ENCODE data around the gene NEUROD2. TPM values are rescaled to one million over a fixed set of nuclear protein-coding genes. Genes with fewer than 3 reads are reported as not detected.

Gene NEUROD2
- total RNA-seq, 4 donors from 2014 or later, result 0.17 to 0.25 TPM; not detected in 2

GRCh38 chr17:39639043-39639442 lies 31.3 kb upstream of the NEUROD2 start:
- TF ChIP-seq, protein P1, sequence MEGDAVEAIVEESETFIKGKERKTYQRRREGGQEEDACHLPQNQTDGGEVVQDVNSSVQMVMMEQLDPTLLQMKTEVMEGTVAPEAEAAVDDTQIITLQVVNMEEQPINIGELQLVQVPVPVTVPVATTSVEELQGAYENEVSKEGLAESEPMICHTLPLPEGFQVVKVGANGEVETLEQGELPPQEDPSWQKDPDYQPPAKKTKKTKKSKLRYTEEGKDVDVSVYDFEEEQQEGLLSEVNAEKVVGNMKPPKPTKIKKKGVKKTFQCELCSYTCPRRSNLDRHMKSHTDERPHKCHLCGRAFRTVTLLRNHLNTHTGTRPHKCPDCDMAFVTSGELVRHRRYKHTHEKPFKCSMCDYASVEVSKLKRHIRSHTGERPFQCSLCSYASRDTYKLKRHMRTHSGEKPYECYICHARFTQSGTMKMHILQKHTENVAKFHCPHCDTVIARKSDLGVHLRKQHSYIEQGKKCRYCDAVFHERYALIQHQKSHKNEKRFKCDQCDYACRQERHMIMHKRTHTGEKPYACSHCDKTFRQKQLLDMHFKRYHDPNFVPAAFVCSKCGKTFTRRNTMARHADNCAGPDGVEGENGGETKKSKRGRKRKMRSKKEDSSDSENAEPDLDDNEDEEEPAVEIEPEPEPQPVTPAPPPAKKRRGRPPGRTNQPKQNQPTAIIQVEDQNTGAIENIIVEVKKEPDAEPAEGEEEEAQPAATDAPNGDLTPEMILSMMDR (IDR thresholded peaks at IDR 0.05), result no peak
- 73 to 86% methylated on average over 2 of the region's 2 CpGs for WGBS, 2 donors
- intact Hi-C loops (cut with DNase I; ENCODE audit: low total_unique reads), result no loop called here
- DNase-seq (ENCODE audit: low spot score in 2 of 2), result no peak
- H3K4me3 ChIP-seq (ENCODE audit: low read depth, poor library complexity, severe bottlenecking), result no peak overlapping the region

DNA sequence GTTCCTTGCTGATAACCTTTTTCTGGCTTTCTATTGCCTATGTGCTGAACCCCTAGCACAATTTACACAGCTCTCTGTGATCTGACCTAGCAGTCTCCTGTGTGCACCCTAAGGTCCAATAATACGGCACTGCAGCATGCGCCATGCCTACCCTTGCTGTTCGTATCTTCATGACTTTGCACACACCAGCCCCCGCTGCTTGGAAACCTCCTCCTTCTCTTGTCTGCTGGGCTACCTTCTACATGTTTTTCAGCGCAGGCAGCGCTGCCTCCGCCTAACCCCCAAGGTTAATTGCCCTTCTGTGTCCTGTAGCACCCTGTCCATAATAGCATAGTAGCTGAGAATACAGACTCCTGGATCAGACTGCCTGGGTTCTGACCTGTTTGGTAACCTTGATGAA lies 30.6 kb upstream of the NEUROD2 start:
- no peak overlapping the region for H3K4me3 ChIP-seq (ENCODE audit: low read depth, poor library complexity, severe bottlenecking)
- intact Hi-C loops (cut with DNase I; ENCODE audit: low total_unique reads), result no loop called here
- no peak for DNase-seq (ENCODE audit: low spot score in 2 of 2)
- 85 to 91% methylated on average over 7 of the region's 7 CpGs for WGBS, 2 donors
- no peak for TF ChIP-seq POLR2A (IDR thresholded peaks at IDR 0.05)
- TF ChIP-seq, protein P1 (IDR thresholded peaks at IDR 0.05), result no peak

DNA sequence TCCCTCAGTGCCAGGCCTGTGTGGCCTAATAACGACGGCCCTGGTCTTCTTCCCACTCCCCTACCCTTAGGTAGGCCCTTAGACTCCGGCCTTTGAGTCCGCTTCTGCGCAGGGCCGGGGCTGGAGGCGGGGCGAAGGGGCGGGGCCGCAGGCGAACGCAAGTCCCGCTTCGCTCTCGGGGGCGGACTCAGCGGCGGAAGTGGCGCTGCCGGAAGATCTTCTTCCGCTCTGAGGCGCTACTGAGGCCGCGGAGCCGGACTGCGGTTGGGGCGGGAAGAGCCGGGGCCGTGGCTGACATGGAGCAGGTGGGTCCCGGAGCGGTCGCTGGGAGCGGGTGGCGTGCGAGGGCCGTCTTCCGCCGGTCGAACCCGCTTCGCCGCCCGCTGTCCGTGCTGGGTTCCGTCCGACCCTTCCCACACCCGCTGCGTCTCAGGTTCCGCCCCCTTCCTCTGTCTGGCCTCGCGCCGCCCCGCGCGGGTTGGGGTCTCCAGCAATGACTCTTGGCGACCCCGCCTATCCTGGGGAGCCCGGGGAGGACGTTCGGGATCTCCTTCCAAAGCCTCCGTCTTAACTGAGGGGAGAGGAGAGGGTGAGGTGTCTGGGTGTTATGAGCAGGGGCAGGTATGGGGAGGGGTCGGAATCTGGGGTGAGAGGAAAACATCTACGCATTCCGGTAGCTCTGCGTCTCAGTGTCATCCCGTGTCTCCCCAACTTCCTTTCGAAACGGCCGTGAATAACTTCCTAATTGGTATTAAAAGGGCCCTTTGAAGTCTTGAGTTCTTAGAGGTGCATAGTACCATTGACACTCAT lies 29.4 kb upstream of the NEUROD2 start, which contains the start of gene STARD3:
STARD3 (plus strand) TSS at position 218 of the 810 bp plus-strand sequence. CDS start 16,388 bp downstream, outside the sequence.
- 1% methylated on average over 48 to 68 of the region's 69 CpGs for WGBS, 2 donors
- peak within 1 kb of the TSS; percentile 72 for H3K4me3 ChIP-seq (ENCODE audit: low read depth, poor library complexity, severe bottlenecking)
- no peak for TF ChIP-seq POLR2A (IDR thresholded peaks at IDR 0.05)
- TF ChIP-seq, protein P1 (IDR thresholded peaks at IDR 0.05), result peak in 1 of 3 donors; percentile 45
- DNase-seq (ENCODE audit: low spot score in 2 of 2), result peak; percentile 85 to 98
- intact Hi-C loops (cut with DNase I; ENCODE audit: low total_unique reads), result no loop called here

GRCh38 chr17:39636587-39636926 lies 28.8 kb upstream of the NEUROD2 start:
- no peak for DNase-seq (ENCODE audit: low spot score in 2 of 2)
- H3K4me3 ChIP-seq (ENCODE audit: low read depth, poor library complexity, severe bottlenecking), result peak overlapping the region; percentile 72
- 23 to 26% methylated on average over 6 of the region's 6 CpGs for WGBS, 2 donors
- TF ChIP-seq, protein P1 (IDR thresholded peaks at IDR 0.05), result no peak
- no peak for TF ChIP-seq POLR2A (IDR thresholded peaks at IDR 0.05)
- intact Hi-C loops (cut with DNase I; ENCODE audit: low total_unique reads), result no loop called here

DNA sequence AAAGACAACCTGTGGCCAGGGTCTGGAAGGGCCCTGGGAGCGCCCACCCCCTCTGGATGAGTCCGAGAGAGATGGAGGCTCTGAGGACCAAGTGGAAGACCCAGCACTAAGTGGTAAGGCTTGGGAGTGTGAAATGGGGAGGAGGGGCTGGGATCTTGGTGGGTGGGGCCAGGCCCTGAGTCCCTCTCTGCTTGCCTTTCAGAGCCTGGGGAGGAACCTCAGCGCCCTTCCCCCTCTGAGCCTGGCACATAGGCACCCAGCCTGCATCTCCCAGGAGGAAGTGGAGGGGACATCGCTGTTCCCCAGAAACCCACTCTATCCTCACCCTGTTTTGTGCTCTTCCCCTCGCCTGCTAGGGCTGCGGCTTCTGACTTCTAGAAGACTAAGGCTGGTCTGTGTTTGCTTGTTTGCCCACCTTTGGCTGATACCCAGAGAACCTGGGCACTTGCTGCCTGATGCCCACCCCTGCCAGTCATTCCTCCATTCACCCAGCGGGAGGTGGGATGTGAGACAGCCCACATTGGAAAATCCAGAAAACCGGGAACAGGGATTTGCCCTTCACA lies 28.0 kb upstream of the NEUROD2 start:
- intact Hi-C loops (cut with DNase I; ENCODE audit: low total_unique reads), result no loop called here
- no peak overlapping the region for H3K4me3 ChIP-seq (ENCODE audit: low read depth, poor library complexity, severe bottlenecking)
- TF ChIP-seq, protein P1 (IDR thresholded peaks at IDR 0.05), result no peak
- TF ChIP-seq POLR2A (IDR thresholded peaks at IDR 0.05), result no peak
- DNase-seq (ENCODE audit: low spot score in 2 of 2), result no peak
- 82 to 90% methylated on average over 8 of the region's 8 CpGs for WGBS, 2 donors
